HepG2 (cell line): Measurements from ENCODE around the gene PYGO2. TPM values are rescaled to one million over a fixed set of nuclear protein-coding genes. Genes with fewer than 3 reads are reported as not detected.

Experiments used
- ATAC-seq: fragments of 200-7000 bp; cut with Tn5 transposase; 3 replicates; pipeline ENCODE4 v1.9.1; 2020; ENCODE audit warnings: mild to moderate bottlenecking, moderate library complexity
- BruUV-seq: library from RNA; stranded (reverse); fragments of 400-500 nt; replicated peaks from 2 replicates; lab custom pipeline; 2021; lab: Mats Ljungman, UMichigan
- CTCF ChIA-PET: fragments of 300-600 bp; formaldehyde crosslinking; extraction: SDS; loops from one replicate; lab custom pipeline; 2021; ENCODE audit warnings: low total read pairs, inconsistent platforms, low intra/inter-chr PET ratio; lab: Yijun Ruan, JAX
- POLR2A ChIA-PET: fragments of 350-600 bp; sonication (Branson Sonifier 250); formaldehyde crosslinking; loops from one replicate; lab custom pipeline; 2020; ENCODE audit warnings: antibody characterized with exemption, inconsistent platforms; lab: Yijun Ruan, JAX
- DNase-seq: peaks from one replicate; pipeline ENCODE4 v3.0.0-alpha.2; 2015; ENCODE audit warnings: low spot score
- FAIRE-seq: peaks from 3 replicates; lab custom pipeline; 2011; peaks lifted over from hg19 to GRCh38; lab: Jason Lieb, UNC
- H2AFZ ChIP-seq: one replicate; pipeline ENCODE4 v1.6.1; 2011; ENCODE audit warnings: low read length, inconsistent platforms
- H3K27ac ChIP-seq: fragments of 300-600 bp; 3 replicates; pipeline ENCODE4 v1.8.0; 2011; ENCODE audit warnings: mixed run types, mild to moderate bottlenecking, mixed read lengths, low read length, inconsistent platforms; ENCODE audit not compliant: insufficient read depth; ENCODE audit errors: extremely low read length
- H3K27me3 ChIP-seq, 2 experiments: fragments of 200-600 bp in 1 of 2; 2 replicates in 1 of 2; 3 replicates in 1 of 2; pipeline versions ENCODE4 v1.6.0 to v1.8.0; 2011; ENCODE audit warnings: low read length in 2 of 2, mild to moderate bottlenecking in 2 of 2, moderate library complexity in 2 of 2, inconsistent platforms in 1 of 2; ENCODE audit not compliant: insufficient read depth in 2 of 2, control insufficient read depth in 1 of 2
- H3K36me3 ChIP-seq, 2 experiments: fragments of 200-600 bp in 1 of 2; replicated peaks in 1 of 2; 2 replicates in 1 of 2; 3 replicates in 1 of 2; pipeline versions ENCODE4 v1.5.1 to v1.8.0; 2011; ENCODE audit warnings: low read length in 2 of 2, inconsistent platforms in 1 of 2; ENCODE audit not compliant: insufficient read depth in 2 of 2, control insufficient read depth in 1 of 2
- H3K4me1 ChIP-seq: 2 replicates; pipeline ENCODE4 v1.5.1; 2012; ENCODE audit warnings: low read length, inconsistent platforms; ENCODE audit not compliant: insufficient read depth
- H3K4me2 ChIP-seq: 2 replicates; pipeline ENCODE4 v1.6.0; 2011; ENCODE audit warnings: low read depth, low read length, inconsistent platforms
- H3K4me3 ChIP-seq, 3 experiments: fragments of 200-600 bp in 1 of 3; sonication (generic), shearing (Covaris generic) in 1 of 3; replicated peaks in 1 of 3; 2 replicates each; pipeline ENCODE4 v1.5.1; 2011 to 2016; ENCODE audit warnings: low read length in 3 of 3, inconsistent platforms in 2 of 3, low read depth in 2 of 3, mild to moderate bottlenecking in 2 of 3, control low read depth in 1 of 3, mixed read lengths in 1 of 3; ENCODE audit not compliant: insufficient read depth in 1 of 3
- H3K79me2 ChIP-seq: one replicate; pipeline ENCODE4 v1.6.1; 2011; ENCODE audit warnings: low read length, inconsistent platforms; ENCODE audit not compliant: insufficient read depth
- H3K9ac ChIP-seq: 2 replicates; pipeline ENCODE4 v1.6.0; 2011; ENCODE audit warnings: mild to moderate bottlenecking, low read depth, low read length, inconsistent platforms; ENCODE audit not compliant: insufficient read depth
- H3K9me3 ChIP-seq: 2 replicates; pipeline ENCODE4 v1.5.1; 2012; ENCODE audit warnings: mild to moderate bottlenecking, low read length
- H4K20me1 ChIP-seq: 2 replicates; pipeline ENCODE4 v1.6.0; 2011; ENCODE audit warnings: inconsistent platforms, mild to moderate bottlenecking, low read length, moderate library complexity; ENCODE audit not compliant: insufficient read depth
- AGO2 ChIP-seq: fragments of 200-400 bp; formaldehyde crosslinking; optimal IDR thresholded peaks from 2 replicates; pipeline ENCODE3; 2017; ENCODE audit warnings: mild to moderate bottlenecking, low read depth, low read length, moderate library complexity
- AHR ChIP-seq: IDR thresholded peaks from 2 replicates; pipeline ENCODE4 v1.6.1; 2018; ENCODE audit warnings: missing genetic modification reagents, missing compliant biosample characterization
- MED1 ChIP-seq: sonication (generic); formaldehyde crosslinking; IDR thresholded peaks from 2 replicates; pipeline ENCODE4 v1.4.0; 2020; ENCODE audit warnings: missing genetic modification reagents
- MZF1 ChIP-seq: sonication (generic); formaldehyde crosslinking; IDR thresholded peaks from 2 replicates; pipeline ENCODE4 v1.8.1; 2023; ENCODE audit warnings: mild to moderate bottlenecking, missing genetic modification reagents, borderline replicate concordance
- PATZ1 ChIP-seq: sonication (generic); formaldehyde crosslinking; IDR thresholded peaks from 2 replicates; pipeline ENCODE4 v1.4.0; 2020; ENCODE audit warnings: missing genetic modification reagents
- PBX2 ChIP-seq: IDR thresholded peaks from 2 replicates; pipeline ENCODE4 v1.6.1; 2016; ENCODE audit warnings: control low read depth
- PRMT3 ChIP-seq: sonication (generic); formaldehyde crosslinking; IDR thresholded peaks from 2 replicates; pipeline ENCODE4 v1.8.1; 2022; ENCODE audit warnings: low read depth, mild to moderate bottlenecking, moderate library complexity, missing genetic modification reagents, borderline replicate concordance
- RFX1 ChIP-seq: fragments of 450-650 bp; IDR thresholded peaks from 2 replicates; pipeline ENCODE4 v1.6.1; 2017
- RFXANK ChIP-seq: IDR thresholded peaks from 2 replicates; pipeline ENCODE4 v1.6.1; 2016
- SALL2 ChIP-seq: sonication (generic); formaldehyde crosslinking; IDR thresholded peaks from 2 replicates; pipeline ENCODE4 v1.8.1; 2023; ENCODE audit warnings: mild to moderate bottlenecking, missing genetic modification reagents, inconsistent platforms
- SMARCC2 ChIP-seq: fragments of 450-650 bp; IDR thresholded peaks from 2 replicates; pipeline ENCODE4 v1.6.1; 2017; ENCODE audit warnings: antibody characterized with exemption, mild to moderate bottlenecking
- SRSF9 ChIP-seq: fragments of 200-400 bp; formaldehyde crosslinking; IDR thresholded peaks from 2 replicates; pipeline ENCODE4 v1.6.1; 2018; ENCODE audit warnings: borderline replicate concordance, mild to moderate bottlenecking, low read depth, low read length; ENCODE audit not compliant: insufficient read depth, poor library complexity, severe bottlenecking
- TOE1 ChIP-seq: sonication (generic); formaldehyde crosslinking; IDR thresholded peaks from 2 replicates; pipeline ENCODE4 v1.4.0; 2020; ENCODE audit warnings: mild to moderate bottlenecking, missing genetic modification reagents
- TRAFD1 ChIP-seq: sonication (generic); formaldehyde crosslinking; IDR thresholded peaks from 2 replicates; pipeline ENCODE4 v1.5.1; 2020; ENCODE audit warnings: missing genetic modification reagents, mild to moderate bottlenecking, borderline replicate concordance
- ZBTB34 ChIP-seq: sonication (generic); formaldehyde crosslinking; IDR thresholded peaks from 2 replicates; pipeline ENCODE4 v1.8.0; 2022; ENCODE audit warnings: mild to moderate bottlenecking, missing genetic modification reagents
- ZNF484 ChIP-seq: sonication (generic); formaldehyde crosslinking; IDR thresholded peaks from 2 replicates; pipeline ENCODE4 v1.5.1; 2020; ENCODE audit warnings: mild to moderate bottlenecking, low read depth, missing genetic modification reagents, borderline replicate concordance
- ZNF724P ChIP-seq: sonication (generic); formaldehyde crosslinking; IDR thresholded peaks from 2 replicates; pipeline ENCODE4 v1.8.0; 2022; ENCODE audit warnings: missing genetic modification reagents, borderline replicate concordance
- ZNF776 ChIP-seq: sonication (generic); formaldehyde crosslinking; IDR thresholded peaks from 2 replicates; pipeline ENCODE4 v1.4.0; 2020; ENCODE audit warnings: mild to moderate bottlenecking, missing genetic modification reagents
- WGBS: methylation state at CpG from one replicate; pipeline ENCODE4 v1.1.6; 2017; ENCODE audit warnings: low lambda C conversion rate; 5-methylcytosine and 5-hydroxymethylcytosine counted together
- in situ Hi-C: cut with HindIII; loops from 2 replicates; pipeline ENCODE4 v1.10.0; 2017; ENCODE audit warnings: low pct_unique_long_range_greater_than_20kb; ENCODE audit not compliant: extremely low pct_ligation_motif_present
- intact Hi-C: fragments of 100-400 bp; cut with micrococcal nuclease; formaldehyde crosslinking; loops from one replicate; pipeline ENCODE4 v1.10.0; 2022; ENCODE audit not compliant: unreplicated experiment
- polyA plus RNA-seq, 8 experiments: library from polyadenylated mRNA; depleted of rRNA in 3 of 8; stranded (reverse) in 7 of 8; unstranded in 1 of 8; fragments of >200 nt; fragmentation: Illumina TruSeq in 4 of 8; extraction: Trizol in 4 of 8; gene quantifications; 2 replicates each; pipeline versions ENCODE4 v1.2.1 to v1.2.3, GENCODE V29; 2011 to 2016; ENCODE audit warnings: low read depth in 4 of 8, missing spikeins in 1 of 8, mixed read lengths in 1 of 8; ENCODE audit not compliant: insufficient read depth in 1 of 8
- total RNA-seq, 5 experiments: library from RNA; depleted of rRNA; stranded (reverse); fragments of >200 nt; fragmentation: Illumina TruSeq; extraction: Trizol; gene quantifications; 2 replicates each; pipeline ENCODE4 v1.2.3, GENCODE V29; 2016; ENCODE audit warnings: low read depth in 1 of 5

The PYGO2 gene
- total and polyA plus RNA-seq, 2 of the 13 experiments (the other 11 are each of a cell fraction or from before 2014, with no cell fraction given): 20.3 to 21.8 TPM

GRCh38 chr1:155008015-155008941 lies 46.7 kb upstream of the PYGO2 start:
- H3K27ac ChIP-seq: peak overlapping the region; percentile 30
- H3K4me2 ChIP-seq: no peak overlapping the region
- no peak overlapping the region for H2AFZ ChIP-seq
- no peaks in the 10 kb centered on the region for H3K27me3 ChIP-seq
- peaks cover 93% of the 10 kb centered on the region for H3K4me1 ChIP-seq
- ChIA-PET CTCF (no interaction called here), POLR2A (interaction anchor here (0.8 to 0.9 kb wide), 2 partner anchors 9 kb away, joined by 3 read pairs; no protein-coding TSS in a partner anchor)
- peaks cover 3 to 16% of the 10 kb centered on the region in 2 experiments; a peak in 3 of 5 replicates for H3K36me3 ChIP-seq
- intact Hi-C loops (no loop called here), in situ Hi-C loops (no loop called here)
- DNase-seq: no peak
- peaks cover 10% of the 10 kb centered on the region; the same call in 1 of the 2 replicates for H4K20me1 ChIP-seq
- H3K4me3 ChIP-seq: no peak overlapping the region; a peak in 1 of 6 replicates
- H3K9me3 ChIP-seq: no peaks in the 10 kb centered on the region
- ATAC-seq: no peak
- H3K79me2 ChIP-seq: peaks cover 41% of the 10 kb centered on the region
- no TSS peak for BruUV-seq
- H3K9ac ChIP-seq: peak overlapping the region; percentile 10; the same call in 1 of the 2 replicates
- no peak for FAIRE-seq
- WGBS: 91% methylated on average over 4 of the region's 16 CpGs
- TF ChIP-seq ZBTB34 (no peak), PRMT3 (CRISPR knock-in tag) (no peak), RFX1 (no peak), MZF1 (CRISPR knock-in tag) (no peak), PBX2 (CRISPR knock-in tag) (no peak), RFXANK (CRISPR knock-in tag) (no peak), AHR (CRISPR knock-in tag) (no peak), ZNF776 (CRISPR knock-in tag) (no peak), ZNF484 (CRISPR knock-in tag) (no peak), AGO2 (peak; percentile 34), SRSF9 (no peak), SALL2 (CRISPR knock-in tag) (no peak), MED1 (no peak), SMARCC2 (no peak), PATZ1 (CRISPR knock-in tag) (peak; percentile 25; the same call in 1 of the 2 replicates), ZNF724P (CRISPR knock-in tag) (no peak), TOE1 (CRISPR knock-in tag) (no peak), TRAFD1 (CRISPR knock-in tag) (no peak)
